Smooth muscle cell (in vitro differentiated cells): ENCODE results near the gene SCFD1. TPM values are rescaled to one million over a fixed set of nuclear protein-coding genes. Genes with fewer than 3 reads are reported as not detected.
A peak's percentile ranks its signal among the peaks of the same experiment; 100 is the strongest.
"Not testable (repeated sequence)": the region's sequence is repeated elsewhere in the genome, so short reads cannot be mapped to it uniquely, and the experiment has no call there.

Experiments used
- DNase-seq: peaks from one replicate; lab custom pipeline; 2025; ENCODE audit not compliant: unreplicated experiment; lab: John Stamatoyannopoulos, UW
- H2AFZ ChIP-seq: fragments of 200-600 bp; sonication (generic); 2 replicates; pipeline ENCODE4 v1.6.0; 2016; ENCODE audit warnings: antibody characterized with exemption, low read depth, mild to moderate bottlenecking
- H3F3A ChIP-seq: fragments of 200-600 bp; sonication (generic); 2 replicates; pipeline ENCODE4 v1.6.0; 2017; ENCODE audit warnings: antibody characterized with exemption, low read depth
- H3K27ac ChIP-seq: fragments of 200-600 bp; sonication (generic); 2 replicates; pipeline ENCODE4 v1.5.1; 2016; ENCODE audit warnings: low read depth, mild to moderate bottlenecking
- H3K27me3 ChIP-seq: fragments of 200-600 bp; sonication (generic); 2 replicates; pipeline ENCODE4 v1.6.1; 2016; ENCODE audit warnings: low read depth, mild to moderate bottlenecking
- H3K36me3 ChIP-seq: fragments of 200-600 bp; sonication (generic); 2 replicates; pipeline ENCODE4 v1.5.1; 2016; ENCODE audit warnings: low read depth
- H3K4me1 ChIP-seq: fragments of 200-600 bp; sonication (generic); 2 replicates; pipeline ENCODE4 v1.5.1; 2016; ENCODE audit warnings: low read depth
- H3K4me2 ChIP-seq: fragments of 200-600 bp; sonication (generic); 2 replicates; pipeline ENCODE4 v1.6.0; 2016; ENCODE audit warnings: mild to moderate bottlenecking
- H3K4me3 ChIP-seq: fragments of 200-600 bp; sonication (generic); 2 replicates; pipeline ENCODE4 v1.5.1; 2016; ENCODE audit warnings: mild to moderate bottlenecking
- H3K79me2 ChIP-seq: fragments of 200-600 bp; sonication (generic); 2 replicates; pipeline ENCODE4 v1.6.0; 2016; ENCODE audit warnings: low read depth, mild to moderate bottlenecking
- H3K9ac ChIP-seq: fragments of 200-600 bp; sonication (generic); 2 replicates; pipeline ENCODE4 v1.6.0; 2016; ENCODE audit warnings: low read depth
- H3K9me3 ChIP-seq: fragments of 200-600 bp; sonication (generic); replicated peaks from 2 replicates; pipeline ENCODE4 v1.5.1; 2016; ENCODE audit warnings: low read depth
- H4K20me1 ChIP-seq: fragments of 200-600 bp; sonication (generic); 2 replicates; pipeline ENCODE4 v1.6.0; 2016; ENCODE audit warnings: low read depth
- WGBS: methylation state at CpG from one replicate; pipeline ENCODE4 v1.1.7; 2016; ENCODE audit warnings: low lambda C conversion rate; 5-methylcytosine and 5-hydroxymethylcytosine counted together
- polyA plus RNA-seq: library from polyadenylated mRNA; unstranded; fragments of >200 nt; fragmentation: Nextera tagmentation; extraction: Ambion mirVana; gene quantifications from 2 replicates; pipeline ENCODE4 v1.2.1, GENCODE V29; 2016
- total RNA-seq: library from RNA; depleted of rRNA; stranded (reverse); fragments of >200 nt; gene quantifications from 2 replicates; pipeline ENCODE4 v1.2.3, GENCODE V29; 2014
- TF ChIP-seq, protein P1 (sequence below): fragments of 200-600 bp; sonication (generic); IDR thresholded peaks from 2 replicates; pipeline ENCODE4 v1.5.1; 2017; ENCODE audit warnings: borderline replicate concordance, mild to moderate bottlenecking, antibody characterized with exemption; ENCODE audit not compliant: insufficient read depth, poor library complexity, severe bottlenecking

SCFD1 gene
- total and polyA plus RNA-seq, 2 experiments from 2014 or later, result 88.3 to 102 TPM

DNA sequence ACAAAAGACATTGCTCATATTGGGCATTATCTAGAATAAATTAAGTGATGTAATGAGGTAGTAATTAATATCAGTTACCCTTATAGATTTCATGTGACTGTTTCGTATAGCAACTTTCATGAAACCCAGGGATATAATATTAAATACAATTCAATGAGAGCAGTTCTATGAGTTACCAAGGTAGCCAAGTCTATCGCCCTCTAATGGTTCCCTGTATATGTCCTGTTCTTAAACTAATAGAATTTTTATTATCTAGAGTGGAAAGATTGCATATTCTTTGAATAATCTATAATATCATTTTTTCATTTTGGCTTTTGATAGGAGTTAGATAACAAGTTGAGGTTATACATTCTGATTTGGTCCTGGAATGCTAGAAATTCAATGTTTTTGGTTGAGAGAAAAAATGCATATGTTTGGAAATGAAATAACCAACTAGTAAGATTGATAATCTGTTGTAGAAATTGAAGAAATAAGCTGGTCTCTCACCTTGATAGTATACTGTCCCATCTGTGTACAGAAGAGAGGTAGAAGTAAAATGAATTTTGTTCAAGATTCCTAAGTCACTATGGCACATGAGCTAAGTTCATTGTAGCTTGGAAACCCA is 59.7 kb downstream of the SCFD1 start:
- Histone ChIP-seq H3K79me2 (peaks cover 7% of the 10 kb centered on the region), H3K4me1 (no peaks in the 10 kb centered on the region), H3K9ac (no peak overlapping the region), H3K27ac (no peak overlapping the region), H3F3A (no peaks in the 10 kb centered on the region), H3K27me3 (no peaks in the 10 kb centered on the region), H3K4me2 (no peak overlapping the region), H4K20me1 (peaks cover 8% of the 10 kb centered on the region), H3K9me3 (no peaks in the 10 kb centered on the region), H3K36me3 (peaks cover 11% of the 10 kb centered on the region), H3K4me3 (no peak overlapping the region), H2AFZ (no peak overlapping the region)
- TF ChIP-seq, protein P1, sequence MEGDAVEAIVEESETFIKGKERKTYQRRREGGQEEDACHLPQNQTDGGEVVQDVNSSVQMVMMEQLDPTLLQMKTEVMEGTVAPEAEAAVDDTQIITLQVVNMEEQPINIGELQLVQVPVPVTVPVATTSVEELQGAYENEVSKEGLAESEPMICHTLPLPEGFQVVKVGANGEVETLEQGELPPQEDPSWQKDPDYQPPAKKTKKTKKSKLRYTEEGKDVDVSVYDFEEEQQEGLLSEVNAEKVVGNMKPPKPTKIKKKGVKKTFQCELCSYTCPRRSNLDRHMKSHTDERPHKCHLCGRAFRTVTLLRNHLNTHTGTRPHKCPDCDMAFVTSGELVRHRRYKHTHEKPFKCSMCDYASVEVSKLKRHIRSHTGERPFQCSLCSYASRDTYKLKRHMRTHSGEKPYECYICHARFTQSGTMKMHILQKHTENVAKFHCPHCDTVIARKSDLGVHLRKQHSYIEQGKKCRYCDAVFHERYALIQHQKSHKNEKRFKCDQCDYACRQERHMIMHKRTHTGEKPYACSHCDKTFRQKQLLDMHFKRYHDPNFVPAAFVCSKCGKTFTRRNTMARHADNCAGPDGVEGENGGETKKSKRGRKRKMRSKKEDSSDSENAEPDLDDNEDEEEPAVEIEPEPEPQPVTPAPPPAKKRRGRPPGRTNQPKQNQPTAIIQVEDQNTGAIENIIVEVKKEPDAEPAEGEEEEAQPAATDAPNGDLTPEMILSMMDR, result peak; percentile 41
- DNase-seq, result no peak
- WGBS, result 80% methylated on average over 2 of the region's 2 CpGs

DNA sequence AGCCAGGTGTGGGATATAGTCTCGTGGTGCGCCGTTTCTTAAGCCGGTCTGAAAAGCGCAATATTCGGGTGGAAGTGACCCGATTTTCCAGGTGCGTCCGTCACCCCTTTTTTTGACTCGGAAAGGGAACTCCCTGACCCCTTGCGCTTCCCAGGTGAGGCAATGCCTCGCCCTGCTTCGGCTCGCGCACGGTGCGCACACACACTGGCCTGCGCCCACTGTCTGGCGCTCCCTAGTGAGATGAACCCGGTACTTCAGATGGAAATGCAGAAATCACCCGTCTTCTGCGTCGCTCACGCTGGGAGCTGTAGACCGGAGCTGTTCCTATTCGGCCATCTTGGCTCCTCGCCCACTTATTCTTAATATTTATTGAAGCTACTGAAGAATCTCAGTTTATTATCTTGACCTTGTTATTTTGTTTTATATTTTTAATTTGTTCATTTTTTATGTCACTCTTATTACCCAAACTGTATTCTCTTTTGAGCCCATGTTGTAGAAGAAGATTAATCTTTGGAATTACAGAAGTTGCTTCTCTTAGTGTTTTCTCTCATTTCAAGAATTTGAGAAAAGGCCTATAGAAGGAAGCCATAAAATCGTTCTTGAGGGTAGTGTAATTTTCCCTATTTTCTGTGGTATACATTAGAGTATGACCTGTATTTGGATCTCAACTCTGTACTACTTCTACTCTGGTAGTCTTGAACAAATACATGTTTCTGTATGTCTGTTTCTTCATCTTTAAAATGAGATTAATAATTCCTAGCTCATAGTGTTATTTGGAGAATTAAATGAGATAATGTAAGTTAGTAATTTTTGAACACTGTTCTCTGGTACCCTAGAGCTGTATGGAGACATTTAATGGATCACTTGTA is 68.6 kb downstream of the SCFD1 start:
- Histone ChIP-seq H3K27ac (peak overlapping the region; percentile 93), H3F3A (peaks cover 11% of the 10 kb centered on the region), H2AFZ (peak overlapping the region; percentile 78), H3K79me2 (peaks cover 28% of the 10 kb centered on the region), H3K4me3 (peak overlapping the region; percentile 66), H3K4me2 (peak overlapping the region; percentile 92), H3K9ac (peak overlapping the region; percentile 83), H3K4me1 (peaks cover 17% of the 10 kb centered on the region)
- not testable (repeated sequence) for DNase-seq, H3K27me3 ChIP-seq, H3K9me3 ChIP-seq, H4K20me1 ChIP-seq, H3K36me3 ChIP-seq
- WGBS, result 2% methylated on average over 18 of the region's 28 CpGs
- TF ChIP-seq, protein P1, result peak; percentile 26

DNA sequence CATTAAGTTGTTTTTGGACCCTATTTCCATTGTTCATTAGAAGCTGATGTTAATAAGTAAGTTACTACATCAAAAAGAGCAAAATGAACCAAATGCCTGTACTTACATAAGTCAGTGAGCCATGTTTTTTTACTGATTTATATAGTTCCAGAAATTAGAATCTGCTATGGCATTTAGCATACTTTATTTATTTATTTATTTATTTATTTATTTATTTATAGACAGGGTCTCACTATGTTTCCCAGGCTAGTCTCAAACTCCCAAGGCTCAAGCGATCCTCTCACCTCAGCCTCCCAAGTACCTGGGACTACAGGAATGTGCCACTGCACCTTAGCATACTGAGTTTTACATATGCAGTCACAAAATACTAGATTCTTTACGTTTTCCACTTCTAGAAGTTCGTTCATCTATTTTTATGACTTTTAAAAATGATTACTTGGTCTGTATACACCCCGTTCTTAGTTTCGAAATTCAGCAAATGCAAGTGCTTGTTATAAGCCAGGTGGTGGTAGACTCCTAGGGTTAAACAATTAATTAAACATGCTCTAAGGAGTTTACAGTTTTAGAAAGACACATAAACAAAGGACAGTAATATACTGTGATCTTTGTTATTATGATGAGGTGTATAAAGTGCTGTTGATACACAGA is 69.8 kb downstream of the SCFD1 start:
- peaks cover 11% of the 10 kb centered on the region for H3F3A ChIP-seq
- H3K79me2 ChIP-seq, result peaks cover 28% of the 10 kb centered on the region
- no peak for DNase-seq
- no peaks in the 10 kb centered on the region for H3K9me3 ChIP-seq
- H3K4me2 ChIP-seq, result peak overlapping the region; percentile 92
- peaks cover 17% of the 10 kb centered on the region for H3K4me1 ChIP-seq
- H4K20me1 ChIP-seq, result no peaks in the 10 kb centered on the region
- no peak overlapping the region for H2AFZ ChIP-seq
- peaks cover 11% of the 10 kb centered on the region for H3K36me3 ChIP-seq
- WGBS, result 94% methylated on average over 5 of the region's 5 CpGs
- TF ChIP-seq, protein P1, result no peak
- H3K27me3 ChIP-seq, result no peaks in the 10 kb centered on the region
- H3K9ac ChIP-seq, result no peak overlapping the region
- H3K27ac ChIP-seq, result peak overlapping the region; percentile 93
- peak overlapping the region; percentile 66 for H3K4me3 ChIP-seq
